C4-2B (cell line): ENCODE results near the gene YPEL5.

ENCODE experiments used
- H3K27ac ChIP-seq: fragments of 450-650 bp; 2 replicates; pipeline ENCODE4 v1.5.1; 2017
- ZFX ChIP-seq: fragments of 450-650 bp; IDR thresholded peaks from 2 replicates; pipeline ENCODE4 v1.6.1; 2017
- TF ChIP-seq, protein P1 (sequence below): fragments of 450-650 bp; conservative IDR thresholded peaks from 2 replicates; pipeline ENCODE4 v1.5.1; 2017; ENCODE audit warnings: mild to moderate bottlenecking

The YPEL5 gene

GRCh38 chr2:30149513-30149912, 2.7 kb downstream of the YPEL5 start:
- TF ChIP-seq, protein P1, sequence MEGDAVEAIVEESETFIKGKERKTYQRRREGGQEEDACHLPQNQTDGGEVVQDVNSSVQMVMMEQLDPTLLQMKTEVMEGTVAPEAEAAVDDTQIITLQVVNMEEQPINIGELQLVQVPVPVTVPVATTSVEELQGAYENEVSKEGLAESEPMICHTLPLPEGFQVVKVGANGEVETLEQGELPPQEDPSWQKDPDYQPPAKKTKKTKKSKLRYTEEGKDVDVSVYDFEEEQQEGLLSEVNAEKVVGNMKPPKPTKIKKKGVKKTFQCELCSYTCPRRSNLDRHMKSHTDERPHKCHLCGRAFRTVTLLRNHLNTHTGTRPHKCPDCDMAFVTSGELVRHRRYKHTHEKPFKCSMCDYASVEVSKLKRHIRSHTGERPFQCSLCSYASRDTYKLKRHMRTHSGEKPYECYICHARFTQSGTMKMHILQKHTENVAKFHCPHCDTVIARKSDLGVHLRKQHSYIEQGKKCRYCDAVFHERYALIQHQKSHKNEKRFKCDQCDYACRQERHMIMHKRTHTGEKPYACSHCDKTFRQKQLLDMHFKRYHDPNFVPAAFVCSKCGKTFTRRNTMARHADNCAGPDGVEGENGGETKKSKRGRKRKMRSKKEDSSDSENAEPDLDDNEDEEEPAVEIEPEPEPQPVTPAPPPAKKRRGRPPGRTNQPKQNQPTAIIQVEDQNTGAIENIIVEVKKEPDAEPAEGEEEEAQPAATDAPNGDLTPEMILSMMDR: no peak
- no peak for TF ChIP-seq ZFX
- H3K27ac ChIP-seq: no peak overlapping the region

- no peak overlapping the region for H3K27ac ChIP-seq
- TF ChIP-seq ZFX: no peak
- TF ChIP-seq, protein P1: no peak
Observed at GRCh38 chr2:30149976-30150375, 3.2 kb downstream of the YPEL5 start.

- no peak for TF ChIP-seq ZFX
- TF ChIP-seq, protein P1: no peak
- no peak overlapping the region for H3K27ac ChIP-seq
Observed at GRCh38 chr2:30150786-30151185, 4.0 kb downstream of the YPEL5 start.

GRCh38 chr2:30152385-30152784, 5.6 kb downstream of the YPEL5 start:
- no peak for TF ChIP-seq ZFX
- no peak overlapping the region for H3K27ac ChIP-seq

GRCh38 chr2:30155202-30155601, 8.4 kb downstream of the YPEL5 start:
- no peak overlapping the region for H3K27ac ChIP-seq
- TF ChIP-seq, protein P1: no peak
- TF ChIP-seq ZFX: no peak

DNA sequence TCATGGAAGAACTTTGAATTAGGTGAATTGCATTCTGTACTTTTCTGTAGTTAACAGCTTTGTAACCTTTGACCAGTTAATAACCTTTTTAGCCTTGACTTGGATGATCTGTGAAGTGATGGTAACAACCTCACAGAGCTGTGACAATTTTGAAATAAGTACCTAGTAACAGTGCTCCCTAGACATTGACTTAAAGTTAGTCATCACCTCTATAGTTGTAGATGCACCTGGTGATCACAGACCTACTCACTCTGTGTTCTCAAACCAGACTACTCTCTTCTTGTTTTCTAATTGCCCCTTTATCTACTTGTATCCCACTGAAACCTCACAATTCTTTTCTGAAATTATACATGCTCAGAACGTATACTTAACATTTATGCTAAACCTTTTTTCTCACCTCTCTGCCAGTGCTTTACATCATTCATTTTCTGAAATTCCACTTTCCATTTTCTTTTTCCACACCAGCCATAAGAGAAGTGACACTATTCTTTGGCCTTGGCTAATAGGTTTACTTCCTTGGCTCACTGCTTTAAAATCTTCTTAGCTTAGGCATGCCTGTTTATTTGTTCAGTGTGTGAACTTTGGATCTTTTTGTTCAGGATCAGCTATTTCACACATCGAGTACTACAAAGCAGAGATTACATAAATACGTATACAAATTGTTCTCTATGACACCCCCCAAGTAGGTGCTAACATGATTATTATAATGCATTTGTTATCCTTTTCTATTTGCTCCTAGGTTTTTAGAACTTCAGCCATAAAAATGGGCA, 9.3 kb downstream of the YPEL5 start:
- TF ChIP-seq ZFX: no peak
- TF ChIP-seq, protein P1: no peak
- no peak overlapping the region for H3K27ac ChIP-seq

- TF ChIP-seq, protein P1: no peak
- TF ChIP-seq ZFX: no peak
- H3K27ac ChIP-seq: no peak overlapping the region
Observed at GRCh38 chr2:30157616-30158015, 10.8 kb downstream of the YPEL5 start.

DNA sequence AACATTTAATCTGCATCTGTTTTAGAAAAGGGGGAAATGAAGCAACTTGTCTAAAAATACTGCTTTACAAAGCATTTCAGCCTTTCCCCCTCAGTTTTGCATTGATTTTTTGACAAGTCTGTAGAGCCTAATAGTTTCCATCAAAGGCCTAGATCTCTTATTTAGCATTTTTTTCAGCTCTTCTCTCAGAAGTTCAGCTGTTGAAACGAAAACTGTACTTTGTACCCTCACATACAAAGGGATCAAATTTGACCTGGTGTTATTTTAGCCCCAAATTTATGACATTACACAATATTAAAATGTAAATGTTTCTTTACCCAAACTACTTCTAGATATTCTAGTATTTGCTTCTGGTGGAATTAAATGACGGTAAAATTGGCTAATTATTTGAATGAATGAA, 13.0 kb downstream of the YPEL5 start:
- TF ChIP-seq, protein P1: no peak
- no peak for TF ChIP-seq ZFX
- H3K27ac ChIP-seq: no peak overlapping the region
